H1 (cell line): ENCODE results near the gene KCNB1. TPM values are rescaled to one million over a fixed set of nuclear protein-coding genes. Genes with fewer than 3 reads are reported as not detected.
A peak's percentile ranks its signal among the peaks of the same experiment; 100 is the strongest.

Experiments
- CTCF ChIA-PET: fragments of 300-600 bp; sonication (Branson Sonifier 250); formaldehyde crosslinking; loops from one replicate; lab custom pipeline; 2021; ENCODE audit not compliant: partially characterized antibody; lab: Charles Lee
- POLR2A ChIA-PET: fragments of 300-600 bp; sonication (Branson Sonifier 250); formaldehyde crosslinking; loops from one replicate; lab custom pipeline; 2021; ENCODE audit warnings: inconsistent platforms; ENCODE audit not compliant: partially characterized antibody; lab: Charles Lee
- DNase-seq, 2 experiments: peaks; one replicate each; pipeline versions ENCODE4 v3.0.0 to v3.0.0-alpha.2; 2010 to 2022; ENCODE audit warnings: low spot score in 2 of 2, low read depth in 1 of 2, mixed read lengths in 1 of 2
- FAIRE-seq: peaks from 2 replicates; lab custom pipeline; 2011; peaks lifted over from hg19 to GRCh38; lab: Jason Lieb, UNC
- H2AFZ ChIP-seq: 2 replicates; pipeline ENCODE4 v1.8.1; 2012; ENCODE audit warnings: low read length, inconsistent platforms
- H2AK5ac ChIP-seq: 2 replicates; pipeline ENCODE4 v1.6.1; 2013; ENCODE audit warnings: low read depth, low read length
- H2BK120ac ChIP-seq: replicated peaks from 2 replicates; pipeline ENCODE3; 2013; ENCODE audit warnings: low read depth, low read length, inconsistent platforms
- H2BK12ac ChIP-seq: 2 replicates; pipeline ENCODE4 v1.6.1; 2013; ENCODE audit warnings: low read depth, low read length
- H2BK15ac ChIP-seq: 2 replicates; pipeline ENCODE4 v1.6.1; 2013; ENCODE audit warnings: low read length
- H2BK20ac ChIP-seq: 2 replicates; pipeline ENCODE4 v1.6.1; 2013; ENCODE audit warnings: low read length
- H2BK5ac ChIP-seq: 2 replicates; pipeline ENCODE4 v1.6.1; 2013; ENCODE audit warnings: low read depth, low read length
- H3K14ac ChIP-seq: 2 replicates; pipeline ENCODE4 v1.6.1; 2013; ENCODE audit warnings: inconsistent platforms; ENCODE audit not compliant: insufficient read length
- H3K18ac ChIP-seq: 2 replicates; pipeline ENCODE4 v1.6.1; 2013; ENCODE audit warnings: low read length; ENCODE audit errors: extremely low read depth
- H3K23ac ChIP-seq: 2 replicates; pipeline ENCODE4 v1.6.1; 2013; ENCODE audit warnings: inconsistent platforms; ENCODE audit not compliant: insufficient read length
- H3K23me2 ChIP-seq: 2 replicates; pipeline ENCODE4 v1.6.1; 2013; ENCODE audit warnings: low read depth, low read length
- H3K27ac ChIP-seq: 2 replicates; pipeline ENCODE4 v1.6.1; 2011; ENCODE audit warnings: low read depth, low read length, inconsistent platforms
- H3K27me3 ChIP-seq, 4 experiments: replicated peaks in 1 of 4; 1 replicate in 1 of 4; 2 replicates in 3 of 4; pipeline versions ENCODE4 v1.6.1 to v1.8.1; 2011 to 2013; ENCODE audit warnings: low read length in 3 of 4, mild to moderate bottlenecking in 3 of 4, inconsistent platforms in 2 of 4, mixed read lengths in 2 of 4, moderate library complexity in 1 of 4; ENCODE audit not compliant: control insufficient read depth in 3 of 4, insufficient read depth in 3 of 4; ENCODE audit errors: extremely low read depth in 1 of 4
- H3K36me3 ChIP-seq, 4 experiments: 2 replicates each; pipeline versions ENCODE4 v1.6.1 to v1.8.1; 2011 to 2013; ENCODE audit warnings: mild to moderate bottlenecking in 4 of 4, low read length in 3 of 4, moderate library complexity in 2 of 4, control low read depth in 1 of 4, inconsistent platforms in 1 of 4; ENCODE audit not compliant: insufficient read depth in 4 of 4, control insufficient read depth in 2 of 4
- H3K4ac ChIP-seq: replicated peaks from 2 replicates; pipeline ENCODE3; 2013; ENCODE audit warnings: low read length, low read depth, mixed read lengths, inconsistent platforms; ENCODE audit not compliant: insufficient read length
- H3K4me1 ChIP-seq, 4 experiments: replicated peaks in 1 of 4; 1 replicate in 1 of 4; 2 replicates in 3 of 4; pipeline versions ENCODE4 v1.6.1 to v1.8.1; 2011 to 2013; ENCODE audit warnings: low read length in 3 of 4, inconsistent platforms in 2 of 4, mixed read lengths in 1 of 4; ENCODE audit not compliant: insufficient read depth in 4 of 4, control insufficient read depth in 3 of 4
- H3K4me2 ChIP-seq, 2 experiments: 2 replicates each; pipeline versions ENCODE4 v1.6.1 to v1.8.1; 2011 to 2013; ENCODE audit warnings: low read depth in 2 of 2, low read length in 2 of 2, control low read depth in 1 of 2, inconsistent platforms in 1 of 2, mild to moderate bottlenecking in 1 of 2; ENCODE audit not compliant: insufficient read depth in 1 of 2
- H3K4me3 ChIP-seq, 4 experiments: fragments of 200-600, 300-600 bp in 1 of 4; sonication (generic), shearing (Covaris generic), sonication (Bioruptor Twin) in 1 of 4; 2 replicates each; pipeline versions ENCODE4 v1.5.1 to v1.8.1; 2011 to 2016; ENCODE audit warnings: low read length in 4 of 4, low read depth in 3 of 4, control low read depth in 2 of 4, inconsistent platforms in 2 of 4, mild to moderate bottlenecking in 2 of 4, mixed read lengths in 1 of 4, moderate library complexity in 1 of 4; ENCODE audit not compliant: insufficient read depth in 2 of 4; ENCODE audit errors: extremely low read depth in 1 of 4
- H3K56ac ChIP-seq: replicated peaks from 2 replicates; pipeline ENCODE3; 2013; ENCODE audit warnings: low read depth, mild to moderate bottlenecking, mixed read lengths, low read length, inconsistent platforms; ENCODE audit not compliant: insufficient read length
- H3K79me1 ChIP-seq: 2 replicates; pipeline ENCODE4 v1.6.1; 2013; ENCODE audit warnings: low read depth, low read length, control low read depth
- H3K79me2 ChIP-seq, 2 experiments: 2 replicates each; pipeline versions ENCODE4 v1.6.1 to v1.8.1; 2012 to 2013; ENCODE audit warnings: low read length in 2 of 2, mild to moderate bottlenecking in 2 of 2, inconsistent platforms in 1 of 2; ENCODE audit not compliant: insufficient read depth in 2 of 2, control insufficient read depth in 1 of 2
- H3K9ac ChIP-seq, 4 experiments: replicated peaks in 1 of 4; 1 replicate in 1 of 4; 2 replicates in 3 of 4; pipeline versions ENCODE4 v1.6.1 to v1.8.1; 2011 to 2013; ENCODE audit warnings: low read depth in 3 of 4, low read length in 3 of 4, control low read depth in 2 of 4, mild to moderate bottlenecking in 2 of 4, moderate library complexity in 2 of 4, inconsistent platforms in 1 of 4; ENCODE audit errors: extremely low read depth in 1 of 4
- H3K9me3 ChIP-seq, 2 experiments: 2 replicates each; pipeline versions ENCODE4 v1.6.1 to v1.8.1; 2012 to 2013; ENCODE audit warnings: mild to moderate bottlenecking in 2 of 2, moderate library complexity in 2 of 2, control low read depth in 1 of 2, inconsistent platforms in 1 of 2, low read depth in 1 of 2, low read length in 1 of 2, mixed read lengths in 1 of 2; ENCODE audit not compliant: insufficient read depth in 2 of 2
- H4K20me1 ChIP-seq, 2 experiments: replicated peaks in 1 of 2; 2 replicates each; pipeline versions ENCODE3 to v1.8.1; 2011 to 2013; ENCODE audit warnings: inconsistent platforms in 2 of 2, low read length in 2 of 2, mild to moderate bottlenecking in 1 of 2; ENCODE audit not compliant: insufficient read depth in 2 of 2, control insufficient read depth in 1 of 2
- H4K5ac ChIP-seq: 2 replicates; pipeline ENCODE4 v1.6.1; 2013; ENCODE audit warnings: low read length, low read depth, mixed read lengths, inconsistent platforms; ENCODE audit not compliant: insufficient read length
- H4K8ac ChIP-seq: 2 replicates; pipeline ENCODE4 v1.8.0; 2013; ENCODE audit warnings: mild to moderate bottlenecking, moderate library complexity, low read length, inconsistent platforms; ENCODE audit not compliant: insufficient read depth; ENCODE audit errors: extremely low read depth
- H4K91ac ChIP-seq: replicated peaks from 2 replicates; pipeline ENCODE3; 2013; ENCODE audit warnings: low read length, mixed read lengths, inconsistent platforms; ENCODE audit not compliant: insufficient read length
- TAF7 ChIP-seq: optimal IDR thresholded peaks from 2 replicates; pipeline ENCODE3; 2011; ENCODE audit warnings: low read depth, mild to moderate bottlenecking, inconsistent platforms, low read length, moderate library complexity, borderline replicate concordance
- ZNF274 ChIP-seq: IDR thresholded peaks from 2 replicates; pipeline ENCODE4 v1.7.0; 2012; ENCODE audit warnings: low read length, borderline replicate concordance; ENCODE audit errors: extremely low read depth
- WGBS, 2 experiments: shearing (Covaris generic) in 1 of 2; methylation state at CpG; one replicate each; pipeline versions ENCODE4 v1.1.6 to v1.1.7; 2013 to 2015; ENCODE audit warnings: low lambda C conversion rate in 2 of 2, mixed read lengths in 2 of 2, inconsistent platforms in 1 of 2, low coverage in 1 of 2, missing lambda C conversion rate in 1 of 2; ENCODE audit not compliant: insufficient replicate concordance in 2 of 2, insufficient coverage in 1 of 2, insufficient read length in 1 of 2; ENCODE audit errors: extremely low coverage in 1 of 2, missing lambda C conversion rate in 1 of 2; 5-methylcytosine and 5-hydroxymethylcytosine counted together
- polyA plus RNA-seq, 7 experiments: library from polyadenylated mRNA; depleted of rRNA in 3 of 7; stranded (reverse) in 5 of 7; unstranded in 2 of 7; fragments of >200 nt in 5 of 7; fragments of 200-250 nt in 2 of 7; gene quantifications; 1 replicate in 5 of 7; 2 replicates in 1 of 7; 4 replicates in 1 of 7; pipeline versions ENCODE4 v1.2.1 to v1.2.3, GENCODE V29; 2011 to 2013; ENCODE audit warnings: missing spikeins in 2 of 7, mixed read lengths in 2 of 7
- total RNA-seq: library from RNA; stranded (reverse); fragmentation: NEBNext Ultra II Directional; extraction: Animal tissue kit (Norgen Biotek cat#: 25700); gene quantifications from 2 replicates; pipeline ENCODE4 v1.2.1, GENCODE V29; 2021

Gene KCNB1
- total and polyA plus RNA-seq, 2 of the 8 experiments (the other 6 are each of a cell fraction or from before 2014, with no cell fraction given): 0.58 to 0.67 TPM

DNA sequence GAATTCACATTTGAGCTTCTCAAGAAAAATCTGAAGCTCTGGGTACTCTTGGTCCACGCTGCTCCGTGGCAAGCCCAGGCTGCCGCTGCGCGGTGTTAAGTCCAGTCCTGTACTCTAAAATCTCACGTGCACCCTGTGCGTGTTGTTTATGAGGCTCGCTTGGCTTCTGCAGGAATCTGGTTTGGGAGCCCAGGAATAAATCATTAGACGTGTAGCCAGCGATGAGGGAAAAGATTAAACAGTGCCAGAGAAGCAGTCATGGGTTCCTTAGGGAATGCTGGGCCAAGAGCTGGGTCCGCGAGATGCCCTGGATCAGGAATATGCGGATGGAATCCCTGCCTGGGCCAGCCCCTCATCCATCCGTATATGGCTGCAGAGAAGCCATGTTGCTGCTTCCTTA lies 87.3 kb downstream of the KCNB1 start:
- DNase-seq (no peak), FAIRE-seq (no peak)
- Histone ChIP-seq H2BK120ac (no peak overlapping the region), H3K27me3 (no peaks in the 10 kb centered on the region; a peak in 2 of 7 replicates), H4K5ac (no peak overlapping the region), H3K18ac (no peak overlapping the region), H2BK5ac (no peak overlapping the region), H3K4ac (no peak overlapping the region), H3K4me2 (no peak overlapping the region), H2BK20ac (no peak overlapping the region), H3K23me2 (no peaks in the 10 kb centered on the region), H2AFZ (0 out of 2 replicates have a peak overlapping the region, but pooled peaks have one; percentile 33), H3K56ac (no peak overlapping the region), H2BK15ac (no peak overlapping the region), H3K14ac (no peak overlapping the region), H4K91ac (no peak overlapping the region), H3K23ac (no peak overlapping the region), H3K4me1 (no peaks in the 10 kb centered on the region), H4K20me1 (no peaks in the 10 kb centered on the region), H3K4me3 (no peak overlapping the region), H3K36me3 (no peaks in the 10 kb centered on the region), H4K8ac (no peak overlapping the region), H2BK12ac (no peak overlapping the region), H3K9ac (no peak overlapping the region), H2AK5ac (no peak overlapping the region), H3K79me1 (no peaks in the 10 kb centered on the region), H3K79me2 (no peaks in the 10 kb centered on the region), H3K9me3 (no peaks in the 10 kb centered on the region), H3K27ac (no peak overlapping the region)
- 90% methylated on average over 14 of the region's 14 CpGs; no CpG with 5 or more reads in 1 of the 2 experiments for WGBS, 2 experiments
- CTCF ChIA-PET: interaction anchor here (1.5 to 6.2 kb wide), 9 partner anchors 11 to 146 kb away, joined by 4 to 62 read pairs (median 7); no protein-coding TSS in a partner anchor
- POLR2A ChIA-PET: interaction anchor here (1.5 kb wide), 1 partner anchor 112 kb away, joined by 6 read pairs; no protein-coding TSS in a partner anchor
- TF ChIP-seq ZNF274 (no peak), TAF7 (no peak)
